Stimulated activated CD8-positive, alpha-beta memory T cell treated with anti-CD3 and anti-CD28 coated beads, Interleukin-2, amount 100 ng/mL, for 1 hour (primary cell): Measurements from ENCODE around the gene ELMOD1.
A peak's percentile ranks its signal among the peaks of the same experiment; 100 is the strongest.

Source experiments
- DNase-seq, 2 donors: peaks; one replicate each; pipeline ENCODE4 v3.0.0-alpha.2; 2020; ENCODE audit warnings: low read depth in 2 of 2

Gene ELMOD1

GRCh38 chr11:107583629-107584195, 7.2 kb upstream of the ELMOD1 start:
- DNase-seq: no peak

GRCh38 chr11:107587306-107587979, 3.5 kb upstream of the ELMOD1 start:
- DNase-seq: no peak

DNA sequence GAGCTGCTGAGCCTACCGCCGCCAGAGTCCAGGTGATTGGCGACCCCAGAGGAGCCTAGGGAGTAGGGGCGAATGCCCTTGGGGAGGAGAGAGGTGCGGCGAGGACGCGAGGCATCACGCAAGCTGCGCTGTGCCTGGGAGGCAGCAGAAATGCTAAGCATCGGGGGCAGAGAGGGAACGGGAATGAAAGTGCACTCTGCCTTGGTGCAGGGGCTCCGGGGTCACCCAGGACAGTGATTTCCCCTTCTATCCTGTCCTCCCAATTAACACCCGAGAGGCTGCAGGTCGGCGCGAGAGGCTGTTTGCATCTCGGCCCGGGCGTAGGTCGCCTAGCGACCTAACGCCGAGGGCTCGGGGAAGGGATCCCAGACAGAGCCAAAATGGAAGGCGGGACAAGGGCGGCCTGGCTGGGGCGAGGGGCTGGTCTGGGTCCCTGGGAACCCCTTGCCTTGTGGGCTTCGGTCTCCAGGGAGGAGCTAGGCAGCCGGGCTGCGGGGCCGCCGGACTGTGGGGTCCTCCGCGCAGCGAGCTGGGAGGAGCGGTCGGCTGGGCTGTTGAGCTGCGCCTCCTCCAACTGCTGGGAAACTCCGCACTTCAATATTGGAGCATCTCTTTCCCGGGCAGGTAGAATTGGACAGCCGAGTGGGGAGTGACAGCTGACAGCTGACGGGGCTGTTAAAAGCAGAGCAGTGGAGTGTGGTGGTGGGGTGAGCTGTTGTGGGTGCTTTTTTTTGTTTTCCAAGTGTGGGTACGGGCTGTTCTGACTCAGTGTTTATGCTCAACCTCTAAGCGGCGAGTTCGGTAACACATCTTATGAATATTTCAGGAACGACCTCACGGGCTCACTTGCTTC, 657 bp downstream of the ELMOD1 start:
- DNase-seq: peak in 1 of 2 donors; percentile 15

DNA sequence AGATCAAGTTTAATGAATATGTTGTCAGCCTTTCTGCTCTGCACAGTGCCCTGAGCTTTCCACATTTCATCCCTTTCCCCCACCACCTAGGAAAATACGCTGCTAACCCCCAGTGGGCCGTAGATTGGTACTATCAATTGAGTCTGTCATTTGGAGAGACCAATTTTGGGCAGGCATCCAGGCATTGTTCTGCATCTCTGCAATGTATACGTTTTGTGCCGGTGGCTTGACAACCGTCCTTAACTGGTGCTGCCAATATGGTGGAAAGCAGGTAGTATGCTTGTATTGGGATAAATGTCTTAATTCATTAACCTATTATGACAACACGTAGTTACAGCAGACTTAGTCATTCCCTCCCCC, 1.3 kb downstream of the ELMOD1 start:
- DNase-seq: no peak

GRCh38 chr11:107592813-107593212, 1.9 kb downstream of the ELMOD1 start:
- DNase-seq: no peak

- no peak for DNase-seq
Measured at GRCh38 chr11:107593951-107594350, 3.0 kb downstream of the ELMOD1 start.

DNA sequence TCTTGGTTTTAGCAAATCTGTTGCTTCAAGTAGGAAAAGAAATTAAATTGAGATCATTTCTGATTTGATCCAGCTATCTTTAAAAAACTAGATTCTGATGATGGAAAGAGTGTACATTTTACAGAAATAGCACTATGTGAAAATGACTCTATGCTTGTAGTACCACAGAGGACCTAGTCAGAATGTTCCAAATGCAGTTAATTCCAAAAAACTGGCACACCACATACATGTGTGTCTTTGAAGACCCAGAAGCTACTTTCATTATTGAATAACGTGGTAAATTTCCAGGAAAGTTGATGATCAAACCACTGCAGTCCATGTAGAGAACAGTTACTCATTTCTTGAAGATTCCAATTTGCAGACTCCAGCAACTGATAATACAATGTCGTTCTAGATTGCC, 3.8 kb downstream of the ELMOD1 start:
- DNase-seq: no peak

DNA sequence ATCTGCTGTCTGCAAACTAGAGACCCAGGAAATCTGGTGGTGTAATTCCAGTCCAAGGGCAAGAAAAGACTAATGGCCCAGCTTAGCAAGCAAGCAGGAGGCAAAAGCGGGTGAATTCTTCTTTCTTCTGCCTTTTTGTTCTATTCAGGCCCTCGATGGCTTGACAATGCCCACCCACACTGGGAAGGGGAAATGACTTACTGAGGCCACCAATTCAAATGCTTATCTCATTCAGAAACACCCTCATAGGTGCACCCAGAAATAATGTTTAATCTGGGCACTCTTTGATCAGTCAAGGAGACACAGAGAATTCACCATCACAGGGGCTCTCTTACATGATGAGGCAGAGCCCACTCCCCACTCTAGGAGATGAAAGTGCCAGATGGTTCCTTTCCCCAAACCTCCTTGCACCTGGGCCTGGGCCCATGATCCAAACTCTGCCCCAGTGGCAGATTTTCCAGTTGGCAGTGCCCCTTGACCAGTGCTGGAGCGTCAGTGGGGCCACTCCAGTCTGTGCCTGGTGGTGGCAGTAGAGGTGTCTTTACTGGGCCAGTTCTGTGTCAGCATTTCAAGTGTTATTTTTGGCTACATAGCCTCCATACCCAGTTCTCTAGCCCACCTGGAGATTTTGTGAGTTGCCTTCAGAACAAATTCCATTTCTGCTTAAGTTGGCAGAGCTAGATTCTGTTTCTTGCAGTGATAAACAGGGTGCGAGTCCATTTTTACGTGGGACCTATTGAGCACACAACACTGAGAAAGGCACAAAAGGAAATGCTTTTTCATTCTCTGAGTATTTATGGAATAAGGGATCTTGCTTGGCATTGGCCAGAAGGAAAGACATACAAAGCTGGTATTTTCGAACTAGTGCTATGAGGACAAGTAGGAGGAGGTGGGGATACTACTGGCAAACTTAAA, 7.5 kb downstream of the ELMOD1 start:
- DNase-seq: no peak

GRCh38 chr11:107605061-107606006, 14.4 kb downstream of the ELMOD1 start:
- DNase-seq: no peak

GRCh38 chr11:107606141-107606540, 15.2 kb downstream of the ELMOD1 start:
- DNase-seq: no peak

DNA sequence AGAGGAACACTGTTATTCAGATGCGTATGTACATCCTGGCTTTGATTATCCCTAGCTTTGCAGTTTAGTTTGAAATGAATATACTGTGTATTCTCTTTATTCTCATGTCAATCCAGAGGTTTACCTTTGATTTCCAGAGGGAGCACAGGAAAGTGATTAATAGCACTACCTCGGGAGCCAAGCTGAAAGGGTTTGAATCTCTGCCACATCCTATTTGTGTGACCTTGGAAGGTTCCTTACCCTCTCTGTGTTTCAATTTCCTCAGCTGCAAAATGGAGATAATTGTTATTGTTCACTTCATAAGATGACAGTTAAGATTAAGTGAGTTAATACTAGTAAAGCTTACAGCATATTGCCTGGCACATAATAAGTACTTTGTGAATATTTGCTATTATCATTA, 17.9 kb downstream of the ELMOD1 start:
- no peak for DNase-seq

DNA sequence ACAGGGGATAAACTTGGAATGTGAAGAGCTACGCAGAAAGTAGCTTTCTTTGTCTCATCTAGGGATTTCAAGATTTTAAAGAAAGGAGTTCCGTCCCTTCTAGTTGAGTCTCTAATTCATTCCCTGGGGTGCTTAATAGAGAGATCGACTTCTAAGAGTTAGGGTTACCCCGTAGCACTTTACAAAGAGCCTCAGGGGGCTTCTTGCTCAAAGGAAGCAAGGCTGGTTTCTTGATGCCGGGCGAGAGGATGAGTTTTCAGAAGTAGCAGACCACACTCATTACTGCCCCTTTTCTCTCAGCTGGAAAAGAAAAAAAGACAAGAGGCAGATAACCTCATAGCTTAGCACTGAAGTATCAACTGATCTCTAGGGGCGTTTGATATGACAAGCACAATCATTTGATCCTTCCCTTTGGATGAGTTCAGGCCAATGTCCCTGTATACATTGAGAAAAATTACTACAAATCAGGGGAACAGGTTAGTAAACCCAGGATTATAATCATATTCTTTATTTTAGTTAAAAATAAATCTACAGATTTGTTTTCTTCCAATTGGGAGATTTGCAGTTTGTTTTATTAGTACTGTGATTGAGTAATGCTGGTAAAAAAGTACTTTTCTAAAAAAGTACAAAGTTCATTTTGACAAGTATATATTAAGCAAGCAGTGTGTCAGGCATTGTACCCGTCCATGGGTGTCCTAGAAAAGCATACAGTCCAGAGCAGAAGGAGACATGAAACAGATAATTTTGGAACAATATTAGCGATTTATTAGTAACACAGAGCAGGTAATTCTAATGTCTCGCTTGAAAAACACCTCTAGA, 18.7 kb downstream of the ELMOD1 start:
- no peak for DNase-seq

DNA sequence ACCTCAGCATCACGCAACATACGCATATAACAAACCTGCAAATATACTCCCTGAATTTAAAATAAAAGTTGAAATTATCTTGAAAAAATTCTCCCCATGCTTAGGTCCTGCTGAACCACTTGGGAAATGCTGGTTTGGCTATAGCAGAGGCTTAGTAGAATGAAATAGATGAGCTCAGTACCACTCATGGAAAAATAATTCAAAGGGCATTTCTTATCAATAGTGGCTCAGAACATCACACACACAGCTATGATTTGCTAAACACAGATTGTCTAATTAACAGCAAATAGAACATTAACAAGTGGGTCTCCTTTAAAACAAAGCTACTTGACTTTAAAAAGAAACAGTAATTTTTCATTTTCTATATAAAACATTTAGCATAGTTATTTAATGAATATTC, 21.5 kb downstream of the ELMOD1 start:
- no peak for DNase-seq

GRCh38 chr11:107619926-107620325, 29.0 kb downstream of the ELMOD1 start:
- DNase-seq: no peak

- no peak for DNase-seq
Measured at GRCh38 chr11:107621081-107621480, 30.1 kb downstream of the ELMOD1 start.

GRCh38 chr11:107623183-107623582, 32.2 kb downstream of the ELMOD1 start:
- DNase-seq: no peak

DNA sequence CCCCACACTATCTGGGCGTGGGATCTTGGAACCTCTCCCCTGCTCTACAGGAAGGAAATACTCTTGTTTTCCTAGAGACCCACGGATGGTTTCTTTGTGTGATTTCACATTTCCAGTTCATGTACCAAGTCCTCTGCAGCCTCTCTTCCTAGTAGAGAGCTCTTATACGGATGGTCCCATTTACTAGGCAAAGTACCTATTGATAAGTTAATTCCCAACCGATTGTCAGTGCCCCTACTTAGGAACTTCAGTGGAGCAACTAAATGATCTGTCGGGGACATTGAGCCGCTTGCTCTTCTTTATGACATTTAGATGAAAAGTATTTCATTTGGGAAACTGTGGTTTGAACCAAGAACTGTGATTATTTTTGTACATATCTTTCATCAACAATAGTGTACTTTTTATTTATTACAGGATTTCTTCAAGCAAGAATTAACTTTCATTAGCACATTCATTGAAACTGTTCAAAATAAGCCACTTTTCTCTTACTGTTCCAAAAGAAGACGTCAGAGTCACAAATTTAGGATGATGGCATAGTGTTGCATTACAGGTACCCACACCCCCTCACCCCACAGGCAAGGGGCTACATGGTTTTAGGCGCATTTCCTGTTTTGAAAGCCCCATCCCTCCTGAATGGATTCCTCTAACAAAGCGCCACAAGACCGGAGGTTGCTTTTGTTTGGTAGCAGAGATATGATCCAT, 34.2 kb downstream of the ELMOD1 start:
- no peak for DNase-seq

GRCh38 chr11:107625685-107625989, 34.7 kb downstream of the ELMOD1 start:
- no peak for DNase-seq

DNA sequence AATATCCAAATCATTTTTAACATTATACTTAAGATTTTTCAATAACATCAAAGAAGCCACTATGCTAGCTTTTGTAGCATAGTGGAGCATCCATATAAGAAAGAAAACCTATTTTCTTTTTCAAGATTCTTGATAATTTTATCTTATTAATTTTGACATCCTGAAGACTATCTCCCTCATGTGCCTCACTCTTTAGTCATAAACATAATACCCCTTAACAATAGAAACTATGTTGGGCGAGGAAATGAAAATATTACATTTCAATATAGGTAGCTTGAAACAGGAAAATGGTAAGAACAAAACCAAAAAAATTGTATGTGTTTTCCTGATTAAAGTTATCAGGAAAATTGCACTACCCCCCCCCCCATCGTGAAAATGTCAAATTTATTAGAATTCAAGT, 40.1 kb downstream of the ELMOD1 start:
- DNase-seq: no peak

- DNase-seq: no peak
Measured at GRCh38 chr11:107631931-107632330, 41.0 kb downstream of the ELMOD1 start.
